ENCODE data around the gene TXNRD1. TPM values are rescaled to one million over a fixed set of nuclear protein-coding genes. Genes with fewer than 3 reads are reported as not detected.
A peak's percentile ranks its signal among the peaks of the same experiment; 100 is the strongest.

Gene TXNRD1
- polyA plus RNA-seq, 1 experiment: 673 TPM

DNA sequence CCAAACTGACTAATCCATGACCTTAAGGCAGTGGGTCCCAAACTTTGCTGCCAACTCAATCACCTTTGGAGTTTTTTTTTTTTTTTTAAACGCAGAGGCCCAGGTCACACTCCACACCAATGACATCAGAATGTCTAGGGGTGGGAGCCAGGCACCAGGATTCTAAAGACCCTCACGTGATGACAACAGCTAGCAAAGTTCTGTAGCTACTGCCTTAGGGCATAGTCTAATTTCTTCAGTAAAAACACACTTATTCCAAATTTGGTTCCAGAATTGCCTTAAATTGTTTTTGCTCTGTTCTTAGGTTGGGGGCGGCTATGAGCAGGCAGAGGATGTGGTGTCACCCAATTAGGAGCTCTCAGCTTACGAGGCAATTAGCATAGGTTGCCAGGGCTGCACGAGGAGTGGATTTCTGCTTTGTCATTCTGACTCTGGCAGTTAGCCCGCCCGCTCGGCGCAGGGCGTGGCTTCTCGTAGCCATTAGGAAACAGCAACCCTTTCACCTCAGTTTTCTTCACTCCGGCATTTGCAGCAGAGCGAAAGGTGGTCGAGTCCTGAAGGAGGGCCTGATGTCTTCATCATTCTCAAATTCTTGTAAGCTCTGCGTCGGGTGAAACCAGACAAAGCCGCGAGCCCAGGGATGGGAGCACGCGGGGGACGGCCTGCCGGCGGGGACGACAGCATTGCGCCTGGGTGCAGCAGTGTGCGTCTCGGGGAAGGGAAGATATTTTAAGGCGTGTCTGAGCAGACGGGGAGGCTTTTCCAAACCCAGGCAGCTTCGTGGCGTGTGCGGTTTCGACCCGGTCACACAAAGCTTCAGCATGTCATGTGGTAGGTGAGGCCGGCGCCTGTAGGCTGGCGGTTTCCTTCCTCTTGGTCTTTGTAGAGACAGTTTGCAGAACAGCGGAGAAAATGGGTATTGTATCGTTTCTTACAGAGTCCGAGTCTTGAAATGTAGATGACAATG is 71.2 kb downstream of the TXNRD1 start:
- TF ChIP-seq, protein P1, sequence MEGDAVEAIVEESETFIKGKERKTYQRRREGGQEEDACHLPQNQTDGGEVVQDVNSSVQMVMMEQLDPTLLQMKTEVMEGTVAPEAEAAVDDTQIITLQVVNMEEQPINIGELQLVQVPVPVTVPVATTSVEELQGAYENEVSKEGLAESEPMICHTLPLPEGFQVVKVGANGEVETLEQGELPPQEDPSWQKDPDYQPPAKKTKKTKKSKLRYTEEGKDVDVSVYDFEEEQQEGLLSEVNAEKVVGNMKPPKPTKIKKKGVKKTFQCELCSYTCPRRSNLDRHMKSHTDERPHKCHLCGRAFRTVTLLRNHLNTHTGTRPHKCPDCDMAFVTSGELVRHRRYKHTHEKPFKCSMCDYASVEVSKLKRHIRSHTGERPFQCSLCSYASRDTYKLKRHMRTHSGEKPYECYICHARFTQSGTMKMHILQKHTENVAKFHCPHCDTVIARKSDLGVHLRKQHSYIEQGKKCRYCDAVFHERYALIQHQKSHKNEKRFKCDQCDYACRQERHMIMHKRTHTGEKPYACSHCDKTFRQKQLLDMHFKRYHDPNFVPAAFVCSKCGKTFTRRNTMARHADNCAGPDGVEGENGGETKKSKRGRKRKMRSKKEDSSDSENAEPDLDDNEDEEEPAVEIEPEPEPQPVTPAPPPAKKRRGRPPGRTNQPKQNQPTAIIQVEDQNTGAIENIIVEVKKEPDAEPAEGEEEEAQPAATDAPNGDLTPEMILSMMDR (IDR thresholded peaks at IDR 0.05; ENCODE audit: low read depth, low read length): no peak
- peak; percentile 94 for DNase-seq (ENCODE audit: low read depth, low spot score)
- ChIA-PET CTCF (interaction anchor here (0.6 to 1.1 kb wide), 3 partner anchors 16 to 158 kb away, joined by 3 to 4 read pairs (median 3); no protein-coding TSS in a partner anchor), POLR2A (interaction anchor here (0.6 to 5.1 kb wide), 22 partner anchors 9 to 223 kb away, joined by 3 to 96 read pairs (median 6); partner anchors contain the start of genes EID3, HCFC2, NFYB and TXNRD1)
- H3K4me3 ChIP-seq (ENCODE audit: low read depth, low read length): peak overlapping the region; percentile 92
- H3K27me3 ChIP-seq (ENCODE audit: control insufficient read depth, insufficient read depth, low read length): no peaks in the 10 kb centered on the region
- H3K9me3 ChIP-seq (ENCODE audit: control insufficient read depth, insufficient read depth, low read length): no peaks in the 10 kb centered on the region; the same call in 1 of the 2 replicates
- H3K27ac ChIP-seq (ENCODE audit: low read depth, low read length): peak overlapping the region; percentile 99

DNA sequence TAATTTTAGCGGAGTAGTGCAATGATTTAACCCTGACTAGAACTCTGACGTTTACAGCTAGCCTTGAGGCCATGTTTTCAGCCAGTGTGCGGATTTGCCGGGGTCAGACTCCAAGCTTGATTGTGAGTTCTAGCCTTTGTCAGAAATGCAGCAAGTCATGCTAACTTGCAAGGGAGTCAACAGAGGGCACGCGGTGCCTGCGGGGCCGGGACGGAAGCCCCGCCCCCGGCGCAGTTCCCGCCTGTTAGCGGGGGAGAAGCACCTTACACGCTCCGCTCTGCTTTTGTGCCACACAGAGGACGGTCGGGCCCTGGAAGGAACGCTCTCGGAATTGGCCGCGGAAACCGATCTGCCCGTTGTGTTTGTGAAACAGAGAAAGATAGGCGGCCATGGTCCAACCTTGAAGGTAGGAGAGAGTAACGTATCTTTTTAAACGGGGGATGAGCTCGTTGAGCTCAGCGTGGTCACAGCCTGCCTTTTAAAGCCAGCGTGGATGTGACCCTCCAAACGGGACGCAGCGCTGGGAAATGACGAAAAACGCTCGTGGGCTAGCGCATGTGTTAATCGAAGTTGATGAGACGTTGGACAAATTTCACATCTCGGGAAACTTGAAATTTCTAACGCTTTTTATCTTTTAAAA is 73.2 kb downstream of the TXNRD1 start:
- Histone ChIP-seq H3K27me3 (ENCODE audit: control insufficient read depth, insufficient read depth, low read length) (no peaks in the 10 kb centered on the region), H3K4me3 (ENCODE audit: low read depth, low read length) (peak overlapping the region; percentile 92), H3K27ac (ENCODE audit: low read depth, low read length) (peak overlapping the region; percentile 99), H3K9me3 (ENCODE audit: control insufficient read depth, insufficient read depth, low read length) (no peaks in the 10 kb centered on the region; the same call in 1 of the 2 replicates)
- ChIA-PET POLR2A (interaction anchor here (0.6 to 5.1 kb wide), 11 partner anchors 9 to 151 kb away, joined by 3 to 96 read pairs (median 6); partner anchors contain the start of genes EID3, NFYB and TXNRD1), CTCF (interaction anchor here (0.7 to 1.3 kb wide), 2 partner anchors 10 to 1340 kb away, joined by 3 read pairs; no protein-coding TSS in a partner anchor)
- TF ChIP-seq, protein P1 (IDR thresholded peaks at IDR 0.05; ENCODE audit: low read depth, low read length): no peak
- no peak for DNase-seq (ENCODE audit: low read depth, low spot score)

DNA sequence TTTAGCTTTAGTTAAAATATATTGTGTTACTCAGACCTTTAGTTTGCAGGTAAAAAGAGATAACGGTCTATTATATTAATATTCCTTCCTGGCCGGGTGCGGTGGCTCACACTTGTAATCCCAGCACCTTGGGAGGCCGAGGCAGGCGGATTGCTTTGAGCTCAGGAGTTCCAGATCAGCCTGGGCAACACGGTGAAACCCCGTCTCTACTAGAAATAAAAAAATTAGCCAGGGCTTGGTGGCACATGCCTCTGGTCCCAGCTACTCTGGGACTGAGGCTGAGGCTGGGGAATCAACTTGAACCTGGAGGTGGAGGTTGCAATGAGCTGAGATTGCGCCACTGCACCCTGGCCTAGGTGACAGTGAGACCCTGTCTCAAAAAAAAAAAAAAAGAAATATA is 74.7 kb downstream of the TXNRD1 start:
- Histone ChIP-seq H3K27me3 (ENCODE audit: control insufficient read depth, insufficient read depth, low read length) (no peaks in the 10 kb centered on the region), H3K9me3 (ENCODE audit: control insufficient read depth, insufficient read depth, low read length) (no peaks in the 10 kb centered on the region; the same call in 1 of the 2 replicates), H3K4me3 (ENCODE audit: low read depth, low read length) (peak overlapping the region; percentile 92), H3K27ac (ENCODE audit: low read depth, low read length) (no peak overlapping the region)
- TF ChIP-seq, protein P1 (IDR thresholded peaks at IDR 0.05; ENCODE audit: low read depth, low read length): no peak
- DNase-seq (ENCODE audit: low read depth, low spot score): no peak
- POLR2A ChIA-PET: interaction anchor here (0.9 to 5.1 kb wide), 3 partner anchors 10 to 113 kb away, joined by 3 to 96 read pairs (median 3); no protein-coding TSS in a partner anchor
- CTCF ChIA-PET: no interaction called here

DNA sequence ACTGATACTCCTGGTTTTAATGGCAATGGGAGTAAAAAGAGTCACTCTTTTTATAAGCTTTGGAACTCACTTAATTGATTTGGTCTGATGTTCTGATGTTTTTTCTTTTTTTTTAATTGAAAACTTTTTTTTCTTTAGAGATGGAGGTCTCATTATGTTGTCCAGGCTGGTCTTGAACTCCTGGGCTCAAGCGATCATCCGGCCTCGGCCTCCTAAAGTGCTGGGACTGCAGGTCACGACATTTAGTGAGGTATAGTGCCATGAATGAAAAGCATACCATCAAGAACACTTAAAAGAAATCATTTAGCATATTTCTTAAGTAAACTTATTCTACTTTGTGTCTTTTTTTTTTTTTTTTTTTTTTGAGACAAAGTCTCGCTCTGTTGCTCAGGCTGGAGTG is 75.3 kb downstream of the TXNRD1 start:
- TF ChIP-seq, protein P1 (IDR thresholded peaks at IDR 0.05; ENCODE audit: low read depth, low read length): no peak
- peak overlapping the region; percentile 41 for H3K4me3 ChIP-seq (ENCODE audit: low read depth, low read length)

More for the DNA sequence above, 75.3 kb downstream of the TXNRD1 start:
- no peak for DNase-seq (ENCODE audit: low read depth, low spot score)
- H3K27ac ChIP-seq (ENCODE audit: low read depth, low read length): no peak overlapping the region
- no peaks in the 10 kb centered on the region for H3K27me3 ChIP-seq (ENCODE audit: control insufficient read depth, insufficient read depth, low read length)
- CTCF ChIA-PET: no interaction called here
- POLR2A ChIA-PET: interaction anchor here (1.2 to 5.1 kb wide), 4 partner anchors 10 to 105 kb away, joined by 3 to 96 read pairs (median 7); partner anchors contain the start of gene TXNRD1
- no peaks in the 10 kb centered on the region; the same call in 1 of the 2 replicates for H3K9me3 ChIP-seq (ENCODE audit: control insufficient read depth, insufficient read depth, low read length)
